AG04450 (cell line): ENCODE data around the gene SLC28A1. TPM values are rescaled to one million over a fixed set of nuclear protein-coding genes. Genes with fewer than 3 reads are reported as not detected.

Source experiments
- CTCF ChIA-PET: fragments of 300-600, 350-600 bp; formaldehyde crosslinking; extraction: SDS; loops from one replicate; lab custom pipeline; 2022; ENCODE audit warnings: antibody characterized with exemption, inconsistent platforms; lab: Charles Lee
- POLR2A ChIA-PET: fragments of 350-600 bp; formaldehyde crosslinking; extraction: SDS; loops from one replicate; lab custom pipeline; 2021; ENCODE audit warnings: antibody characterized with exemption, inconsistent platforms; lab: Yijun Ruan, JAX
- DNase-seq: peaks from one replicate; pipeline ENCODE4 v3.0.0-alpha.2; 2011; ENCODE audit warnings: low read depth, low spot score
- H3K27ac ChIP-seq: one replicate; pipeline ENCODE4 v1.5.1; 2012; ENCODE audit warnings: low read depth, low read length, control low read depth
- H3K27me3 ChIP-seq: one replicate; pipeline ENCODE4 v1.6.0; 2012; ENCODE audit warnings: low read length; ENCODE audit not compliant: control insufficient read depth, insufficient read depth
- H3K4me3 ChIP-seq: 2 replicates; pipeline ENCODE4 v1.5.1; 2011; ENCODE audit warnings: mild to moderate bottlenecking, low read depth, low read length, control low read depth
- H3K9me3 ChIP-seq: 2 replicates; pipeline ENCODE4 v1.5.1; 2012; ENCODE audit warnings: low read length; ENCODE audit not compliant: control insufficient read depth, insufficient read depth
- polyA plus RNA-seq: library from polyadenylated mRNA; depleted of rRNA; stranded (reverse); fragments of >200 nt; gene quantifications from 2 replicates; pipeline ENCODE4 v1.2.3, GENCODE V29; 2011
- TF ChIP-seq, protein P1 (sequence below): IDR thresholded peaks from 2 replicates; pipeline ENCODE4 v1.5.1; 2011; ENCODE audit warnings: low read depth, low read length, control low read depth, inconsistent platforms

The SLC28A1 gene
- polyA plus RNA-seq, 1 experiment = not detected

DNA sequence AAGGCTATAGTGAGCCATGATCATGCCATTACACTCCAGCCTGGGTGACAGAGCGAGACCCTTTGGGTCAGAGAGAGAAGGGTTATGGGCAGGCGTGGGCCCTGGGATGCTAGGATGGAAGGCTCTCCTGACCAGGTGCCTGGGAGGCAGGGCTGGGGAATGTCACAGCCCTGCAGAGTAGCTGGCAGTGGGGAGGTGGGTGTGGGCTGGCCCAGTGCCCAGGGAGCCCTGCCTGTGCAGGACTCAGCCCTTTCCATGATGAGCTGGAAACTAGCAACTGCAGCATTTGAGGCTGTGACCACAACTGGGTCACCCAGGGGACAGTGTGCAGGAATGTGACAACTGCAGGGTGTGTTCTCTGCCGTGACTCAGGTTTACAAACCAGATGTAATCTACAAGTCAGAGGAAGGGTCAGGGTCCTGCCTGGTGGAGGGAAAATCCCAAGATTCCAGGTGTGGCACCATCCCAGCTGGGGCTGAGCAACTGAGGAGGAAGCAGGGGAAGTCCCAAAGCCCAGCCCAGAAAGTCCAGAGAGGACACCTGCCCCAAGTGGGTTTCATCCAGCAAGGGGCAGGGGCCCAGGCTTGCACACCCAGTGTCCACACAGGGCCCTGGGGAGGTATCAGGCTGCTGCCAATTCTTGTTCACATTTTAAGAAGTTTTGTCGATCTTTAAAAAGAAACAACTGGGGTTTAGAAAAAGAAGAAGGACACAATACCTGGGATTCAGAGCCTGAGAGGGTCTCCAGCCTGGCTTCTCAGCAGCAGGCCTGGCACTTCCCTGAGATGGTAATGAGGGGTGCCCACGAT is 45.5 kb downstream of the SLC28A1 start:
- H3K27me3 ChIP-seq = no peaks in the 10 kb centered on the region

DNA sequence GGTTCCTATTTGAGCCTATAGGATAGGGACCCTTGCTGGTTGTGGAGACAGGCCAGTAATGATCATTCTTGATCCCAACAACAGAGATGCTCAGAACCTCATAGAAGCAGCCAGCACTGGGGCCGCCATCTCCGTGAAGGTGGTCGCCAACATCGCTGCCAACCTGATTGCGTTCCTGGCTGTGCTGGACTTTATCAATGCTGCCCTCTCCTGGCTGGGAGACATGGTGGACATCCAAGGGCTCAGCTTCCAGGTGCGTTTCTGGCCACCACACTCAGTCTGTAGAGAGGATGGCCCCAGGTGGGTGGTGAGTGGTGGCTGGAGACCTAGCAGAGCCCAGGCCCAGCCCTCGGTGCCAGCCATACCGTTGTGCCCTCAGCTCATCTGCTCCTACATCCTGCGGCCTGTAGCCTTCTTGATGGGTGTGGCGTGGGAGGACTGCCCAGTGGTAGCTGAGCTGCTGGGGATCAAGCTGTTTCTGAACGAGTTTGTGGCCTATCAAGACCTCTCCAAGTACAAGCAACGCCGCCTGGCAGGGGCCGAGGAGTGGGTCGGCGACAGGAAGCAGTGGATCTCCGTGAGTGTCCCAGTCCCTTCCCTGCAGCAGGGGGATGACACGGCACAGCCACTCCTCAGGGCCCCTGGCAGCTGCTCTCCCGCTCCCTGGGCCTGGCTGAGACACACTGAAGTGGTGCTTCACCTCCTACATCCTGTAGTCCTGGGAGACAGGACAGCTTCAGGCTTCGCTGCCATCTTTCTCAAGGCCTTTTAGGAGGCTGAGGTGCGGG is 50.7 kb downstream of the SLC28A1 start:
- Histone ChIP-seq H3K9me3 (no peaks in the 10 kb centered on the region; the same call in 1 of the 2 replicates), H3K27me3 (no peaks in the 10 kb centered on the region), H3K27ac (no peak overlapping the region), H3K4me3 (no peak overlapping the region)
- ChIA-PET CTCF (no interaction called here), POLR2A (no interaction called here)
- TF ChIP-seq, protein P1, sequence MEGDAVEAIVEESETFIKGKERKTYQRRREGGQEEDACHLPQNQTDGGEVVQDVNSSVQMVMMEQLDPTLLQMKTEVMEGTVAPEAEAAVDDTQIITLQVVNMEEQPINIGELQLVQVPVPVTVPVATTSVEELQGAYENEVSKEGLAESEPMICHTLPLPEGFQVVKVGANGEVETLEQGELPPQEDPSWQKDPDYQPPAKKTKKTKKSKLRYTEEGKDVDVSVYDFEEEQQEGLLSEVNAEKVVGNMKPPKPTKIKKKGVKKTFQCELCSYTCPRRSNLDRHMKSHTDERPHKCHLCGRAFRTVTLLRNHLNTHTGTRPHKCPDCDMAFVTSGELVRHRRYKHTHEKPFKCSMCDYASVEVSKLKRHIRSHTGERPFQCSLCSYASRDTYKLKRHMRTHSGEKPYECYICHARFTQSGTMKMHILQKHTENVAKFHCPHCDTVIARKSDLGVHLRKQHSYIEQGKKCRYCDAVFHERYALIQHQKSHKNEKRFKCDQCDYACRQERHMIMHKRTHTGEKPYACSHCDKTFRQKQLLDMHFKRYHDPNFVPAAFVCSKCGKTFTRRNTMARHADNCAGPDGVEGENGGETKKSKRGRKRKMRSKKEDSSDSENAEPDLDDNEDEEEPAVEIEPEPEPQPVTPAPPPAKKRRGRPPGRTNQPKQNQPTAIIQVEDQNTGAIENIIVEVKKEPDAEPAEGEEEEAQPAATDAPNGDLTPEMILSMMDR = no peak
- DNase-seq = no peak

More for the DNA sequence above, 45.5 kb downstream of the SLC28A1 start:
- H3K4me3 ChIP-seq = no peak overlapping the region
- POLR2A ChIA-PET = no interaction called here
- no peaks in the 10 kb centered on the region for H3K9me3 ChIP-seq
- DNase-seq = no peak
- no peak overlapping the region for H3K27ac ChIP-seq
- CTCF ChIA-PET = interaction anchor here (0.6 to 1.5 kb wide), 4 partner anchors 116 to 275 kb away, joined by 3 to 6 read pairs (median 4); no protein-coding TSS in a partner anchor
- TF ChIP-seq, protein P1 = no peak

DNA sequence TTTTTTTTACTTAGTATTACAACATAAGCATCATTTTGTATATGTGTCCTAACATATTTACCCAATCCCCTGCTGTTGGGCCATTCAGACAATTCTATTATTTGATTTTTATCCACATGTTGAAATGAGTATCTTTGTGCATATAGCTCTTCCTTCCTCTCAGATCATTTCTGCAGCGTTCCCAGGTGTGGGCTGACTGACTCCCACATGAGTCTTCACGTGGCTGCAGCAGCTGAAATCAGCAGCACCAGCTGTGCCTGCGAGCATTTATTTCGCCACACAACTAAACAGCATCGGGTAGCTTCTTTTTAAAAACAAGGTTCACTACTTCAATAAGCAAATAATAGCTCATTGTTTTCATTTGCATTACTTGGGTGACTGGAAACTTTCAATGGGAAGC is 52.7 kb downstream of the SLC28A1 start:
- POLR2A ChIA-PET = interaction anchor here (0.5 to 0.7 kb wide), 2 partner anchors 22 to 221 kb away, joined by 3 to 4 read pairs; no protein-coding TSS in a partner anchor
- H3K27ac ChIP-seq = no peak overlapping the region

DNA sequence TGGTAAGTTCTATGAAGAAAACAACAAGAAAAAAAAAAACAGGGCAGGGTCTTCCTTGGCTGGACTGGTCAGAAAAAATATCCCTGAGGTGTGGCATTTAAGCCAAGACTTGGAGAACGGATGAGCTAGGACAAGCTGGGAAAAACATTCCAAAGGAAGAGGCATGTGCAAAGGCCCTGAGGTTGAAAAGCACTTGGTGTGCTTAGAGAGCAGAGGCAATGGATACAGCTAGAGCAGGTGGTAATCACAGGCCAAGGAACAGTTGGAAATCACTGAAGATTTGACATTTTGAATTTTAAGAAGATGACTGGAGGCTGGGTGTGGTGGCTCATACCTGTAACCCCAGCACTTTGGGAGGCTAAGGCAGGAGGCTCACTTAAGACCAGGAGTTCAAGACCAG is 54.3 kb downstream of the SLC28A1 start:
- Histone ChIP-seq H3K4me3 (no peak overlapping the region), H3K27me3 (no peaks in the 10 kb centered on the region), H3K9me3 (peaks cover 7% of the 10 kb centered on the region), H3K27ac (no peak overlapping the region)
- POLR2A ChIA-PET = no interaction called here
- DNase-seq = no peak
- TF ChIP-seq, protein P1 = no peak
- CTCF ChIA-PET = interaction anchor here (0.7 kb wide), 1 partner anchor 368 kb away, joined by 3 read pairs; no protein-coding TSS in a partner anchor

More for the DNA sequence above, 52.7 kb downstream of the SLC28A1 start:
- no peak overlapping the region for H3K4me3 ChIP-seq
- H3K9me3 ChIP-seq = peaks cover 7% of the 10 kb centered on the region
- no peak for DNase-seq
- CTCF ChIA-PET = interaction anchor here (0.6 to 1.8 kb wide), 4 partner anchors 9 to 289 kb away, joined by 3 to 14 read pairs (median 4); no protein-coding TSS in a partner anchor
- TF ChIP-seq, protein P1 = no peak
- H3K27me3 ChIP-seq = no peaks in the 10 kb centered on the region
